A549 treated with GW870086 at 1 μM for 4 hours (cell line): Measurements from ENCODE around the gene AUNIP. TPM values are rescaled to one million over a fixed set of nuclear protein-coding genes. Genes with fewer than 3 reads are reported as not detected.

ENCODE experiments used
- total RNA-seq: library from RNA; stranded (reverse); fragments of 200-300 nt; extraction: Qiagen RNA extraction; gene quantifications from 5 replicates; pipeline ENCODE4 v1.2.3, GENCODE V29; 2022; ENCODE audit warnings: low read depth

Gene AUNIP
- 6.7 to 7.9 TPM (median 7.5 TPM) in 5 replicates for total RNA-seq

GRCh38 chr1:25858906-25859789 lies at the start of gene AUNIP:
Gene AUNIP, minus strand, starts transcription at chr1:25859457. Its CDS starts 100 bp downstream, at chr1:25859357.

GRCh38 chr1:25905680-25906643 lies 46.7 kb upstream of the AUNIP start, which contains the start of gene STMN1:
Gene STMN1, minus strand, starts transcription at chr1:25906419. Its CDS starts 1,743 bp downstream, at chr1:25904676.

GRCh38 chr1:25875154-25875855 lies 16.0 kb upstream of the AUNIP start, which contains the start of gene PAQR7:
Gene PAQR7, minus strand, starts transcription at chr1:25875708. Its CDS starts 11,869 bp downstream, at chr1:25863839.

GRCh38 chr1:25819491-25820246 lies 39.6 kb downstream of the AUNIP start, which contains the start of gene MTFR1L:
Gene MTFR1L, plus strand, starts transcription at chr1:25819954. Its CDS starts 3,151 bp downstream, at chr1:25823105.

GRCh38 chr1:25799935-25800702 lies 59.1 kb downstream of the AUNIP start, which contains the start of gene SELENON:
Gene SELENON, plus strand, starts transcription at chr1:25800193. Its CDS starts 38 bp downstream, at chr1:25800231.

Other genes starting within 250 kb of the AUNIP start
- gene MAN1C1, start 242.7 kb downstream of the AUNIP start, total RNA-seq: 0.17 to 0.61 TPM (median 0.23 TPM) in 5 replicates
- 53.1 to 66.3 TPM (median 61.9 TPM) in 5 replicates for gene SELENON, start 59.3 kb downstream of the AUNIP start, total RNA-seq
- gene MTFR1L, start 39.5 kb downstream of the AUNIP start, total RNA-seq: 25.1 to 27.2 TPM (median 27.2 TPM) in 5 replicates
- gene PAQR7, start 16.3 kb upstream of the AUNIP start, total RNA-seq: 4.4 to 5.8 TPM (median 4.8 TPM) in 5 replicates
- gene STMN1, start 47.0 kb upstream of the AUNIP start, total RNA-seq: 195 to 218 TPM (median 202 TPM) in 5 replicates
- 6.1 to 8.5 TPM (median 8.2 TPM) in 5 replicates for gene PAFAH2, start 138.6 kb upstream of the AUNIP start, total RNA-seq
- 0.08 TPM in 1 of 5 replicates, not detected in the others for gene EXTL1, start 162.3 kb upstream of the AUNIP start, total RNA-seq
- gene SLC30A2, start 186.7 kb upstream of the AUNIP start, total RNA-seq: 0.19 to 0.40 TPM (median 0.31 TPM) in 5 replicates
- gene TRIM63, start 208.2 kb upstream of the AUNIP start, total RNA-seq: 0.70 to 1.5 TPM (median 1.2 TPM) in 5 replicates